ENCODE results near the gene GLUD1.
"Not testable (repeated sequence)": the region's sequence is repeated elsewhere in the genome, so short reads cannot be mapped to it uniquely, and the experiment has no call there.

The GLUD1 gene

GRCh38 chr10:87043579-87043978, 51.1 kb downstream of the GLUD1 start:
- DNase-seq (ENCODE audit: low read depth), result not testable (repeated sequence)

- no peak for DNase-seq (ENCODE audit: low read depth)
Measured at GRCh38 chr10:87038786-87039185, 55.9 kb downstream of the GLUD1 start.

GRCh38 chr10:87038286-87038717, 56.3 kb downstream of the GLUD1 start:
- DNase-seq (ENCODE audit: low read depth), result no peak

- no peak for DNase-seq (ENCODE audit: low read depth)
Measured at GRCh38 chr10:87036623-87037022, 58.0 kb downstream of the GLUD1 start.

- no peak for DNase-seq (ENCODE audit: low read depth)
Measured at GRCh38 chr10:87030912-87031635, 63.6 kb downstream of the GLUD1 start.

GRCh38 chr10:87030419-87030818, 64.2 kb downstream of the GLUD1 start:
- not testable (repeated sequence) for DNase-seq (ENCODE audit: low read depth)

GRCh38 chr10:87026747-87027508, 67.7 kb downstream of the GLUD1 start:
- DNase-seq (ENCODE audit: low read depth), result not testable (repeated sequence)

- peak; percentile 18 for DNase-seq (ENCODE audit: low read depth)
Measured at GRCh38 chr10:87025285-87025958, 69.2 kb downstream of the GLUD1 start.

GRCh38 chr10:87020056-87020455, 74.6 kb downstream of the GLUD1 start, which contains the start of gene FAM25A:
FAM25A (plus strand) TSS chr10:87020294; CDS start chr10:87020325, 31 bp downstream.
- not testable (repeated sequence) for DNase-seq (ENCODE audit: low read depth)

- not testable (repeated sequence) for DNase-seq (ENCODE audit: low read depth)
Measured at GRCh38 chr10:87019504-87019903, 75.1 kb downstream of the GLUD1 start.

- DNase-seq (ENCODE audit: low read depth), result not testable (repeated sequence)
Measured at GRCh38 chr10:87019066-87019465, 75.6 kb downstream of the GLUD1 start.

- not testable (repeated sequence) for DNase-seq (ENCODE audit: low read depth)
Measured at GRCh38 chr10:87018127-87018526, 76.5 kb downstream of the GLUD1 start.

- not testable (repeated sequence) for DNase-seq (ENCODE audit: low read depth)
Measured at GRCh38 chr10:87014986-87015716, 79.5 kb downstream of the GLUD1 start.

GRCh38 chr10:87013528-87013927, 81.1 kb downstream of the GLUD1 start:
- DNase-seq (ENCODE audit: low read depth), result not testable (repeated sequence)

- not testable (repeated sequence) for DNase-seq (ENCODE audit: low read depth)
Measured at GRCh38 chr10:87009134-87009696, 85.4 kb downstream of the GLUD1 start.

- not testable (repeated sequence) for DNase-seq (ENCODE audit: low read depth)
Measured at GRCh38 chr10:87008303-87008702, 86.3 kb downstream of the GLUD1 start.

- not testable (repeated sequence) for DNase-seq (ENCODE audit: low read depth)
Measured at GRCh38 chr10:87007674-87008073, 87.0 kb downstream of the GLUD1 start.

- not testable (repeated sequence) for DNase-seq (ENCODE audit: low read depth)
Measured at GRCh38 chr10:87007124-87007523, 87.5 kb downstream of the GLUD1 start.

- DNase-seq (ENCODE audit: low read depth), result no peak
Measured at GRCh38 chr10:87000491-87000890, 94.2 kb downstream of the GLUD1 start.
